Ascending aorta (tissue), 2 donors: ENCODE results near the gene SLC1A2. TPM values are rescaled to one million over a fixed set of nuclear protein-coding genes. Genes with fewer than 3 reads are reported as not detected.

Experiments used
- DNase-seq, 2 donors: peaks; one replicate each; pipeline ENCODE4 v3.0.0-alpha.2; 2019; ENCODE audit warnings: low spot score in 2 of 2
- H3K27ac ChIP-seq, 2 donors: fragments of 200-600 bp; sonication (generic); one replicate each; pipeline ENCODE4 v1.5.1; 2016 to 2017; ENCODE audit warnings: mild to moderate bottlenecking in 1 of 2
- H3K27me3 ChIP-seq: fragments of 200-600 bp; sonication (generic); one replicate; pipeline ENCODE4 v1.5.1; 2017
- H3K36me3 ChIP-seq, 2 donors: fragments of 200-600 bp; sonication (generic); one replicate each; pipeline ENCODE4 v1.5.1; 2016
- H3K4me1 ChIP-seq, 2 donors: fragments of 200-600 bp; sonication (generic); one replicate each; pipeline ENCODE4 v1.5.1; 2016 to 2017; ENCODE audit warnings: mild to moderate bottlenecking in 1 of 2
- H3K4me3 ChIP-seq, 2 donors: fragments of 200-600 bp; sonication (generic); one replicate each; pipeline ENCODE4 v1.5.1; 2016 to 2017; ENCODE audit warnings: mild to moderate bottlenecking in 1 of 2
- H3K9me3 ChIP-seq, 2 donors: fragments of 200-600 bp; sonication (generic); one replicate each; pipeline ENCODE4 v1.5.1; 2016
- CTCF ChIP-seq, 3 experiments: fragments of 200-600 bp in 2 of 3; fragments of 450-650 bp in 1 of 3; sonication (generic) in 2 of 3; IDR thresholded peaks; one replicate each; pipeline ENCODE4 v1.5.1; 2016 to 2019; ENCODE audit warnings: antibody characterized with exemption in 3 of 3, mild to moderate bottlenecking in 1 of 3, moderate library complexity in 1 of 3
- intact Hi-C: fragments of 100-400 bp; cut with DNase I; formaldehyde crosslinking; loops from one replicate; pipeline ENCODE4 v1.15.1; 2023
- total RNA-seq: library from RNA; depleted of rRNA; stranded (reverse); fragments of >200 nt; gene quantifications from one replicate; pipeline ENCODE4 v1.1.0, GENCODE V29; 2016

SLC1A2 gene
- total RNA-seq, 1 donor from 2014 or later: 0.32 TPM

GRCh38 chr11:35427071-35427470 is 7.7 kb upstream of the SLC1A2 start:
- no peak for DNase-seq
- Histone ChIP-seq H3K27me3 (no peaks in the 10 kb centered on the region), H3K4me3 (peak overlapping the region in 1 of 2 donors; percentile 5), H3K4me1 (peaks cover 0 to 16% of the 10 kb centered on the region in 2 donors), H3K27ac (no peak overlapping the region), H3K9me3 (no peaks in the 10 kb centered on the region), H3K36me3 (no peaks in the 10 kb centered on the region)
- TF ChIP-seq CTCF (IDR thresholded peaks at IDR 0.05): no peak
- intact Hi-C loops: no loop called here

DNA sequence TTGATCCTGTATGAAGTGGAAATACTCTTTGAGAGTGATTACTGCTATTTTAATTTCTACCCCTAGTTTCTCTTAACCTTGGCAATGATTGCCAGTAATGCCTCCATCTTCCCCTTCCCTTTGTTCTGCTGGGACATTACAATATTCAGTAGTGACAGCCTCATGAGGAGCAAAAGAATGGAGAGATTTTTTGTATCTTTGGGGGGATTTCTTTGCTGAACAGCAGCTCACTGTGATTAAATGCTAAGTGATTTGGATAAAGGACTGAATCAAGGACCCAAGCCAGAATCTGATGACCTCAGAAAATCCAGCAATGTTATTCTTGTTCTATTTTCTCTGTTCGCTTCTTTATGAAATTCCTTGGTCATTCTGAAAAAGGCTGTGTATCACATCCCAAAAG is 7.0 kb upstream of the SLC1A2 start:
- no peak for TF ChIP-seq CTCF (IDR thresholded peaks at IDR 0.05)
- DNase-seq: no peak
- no peaks in the 10 kb centered on the region for H3K36me3 ChIP-seq
- intact Hi-C loops: no loop called here
- no peaks in the 10 kb centered on the region for H3K9me3 ChIP-seq
- no peak overlapping the region for H3K27ac ChIP-seq
- no peak overlapping the region for H3K4me3 ChIP-seq
- peaks cover 0 to 16% of the 10 kb centered on the region in 2 donors for H3K4me1 ChIP-seq
- no peaks in the 10 kb centered on the region for H3K27me3 ChIP-seq

- peaks cover 0 to 16% of the 10 kb centered on the region in 2 donors for H3K4me1 ChIP-seq
- intact Hi-C loops: no loop called here
- H3K9me3 ChIP-seq: no peaks in the 10 kb centered on the region
- H3K36me3 ChIP-seq: no peaks in the 10 kb centered on the region
- H3K4me3 ChIP-seq: no peak overlapping the region
- H3K27me3 ChIP-seq: no peaks in the 10 kb centered on the region
- no peak overlapping the region for H3K27ac ChIP-seq
- TF ChIP-seq CTCF (IDR thresholded peaks at IDR 0.05): no peak
- no peak for DNase-seq
These were observed 6.3 kb upstream of the SLC1A2 start for GRCh38 chr11:35425603-35426212.

DNA sequence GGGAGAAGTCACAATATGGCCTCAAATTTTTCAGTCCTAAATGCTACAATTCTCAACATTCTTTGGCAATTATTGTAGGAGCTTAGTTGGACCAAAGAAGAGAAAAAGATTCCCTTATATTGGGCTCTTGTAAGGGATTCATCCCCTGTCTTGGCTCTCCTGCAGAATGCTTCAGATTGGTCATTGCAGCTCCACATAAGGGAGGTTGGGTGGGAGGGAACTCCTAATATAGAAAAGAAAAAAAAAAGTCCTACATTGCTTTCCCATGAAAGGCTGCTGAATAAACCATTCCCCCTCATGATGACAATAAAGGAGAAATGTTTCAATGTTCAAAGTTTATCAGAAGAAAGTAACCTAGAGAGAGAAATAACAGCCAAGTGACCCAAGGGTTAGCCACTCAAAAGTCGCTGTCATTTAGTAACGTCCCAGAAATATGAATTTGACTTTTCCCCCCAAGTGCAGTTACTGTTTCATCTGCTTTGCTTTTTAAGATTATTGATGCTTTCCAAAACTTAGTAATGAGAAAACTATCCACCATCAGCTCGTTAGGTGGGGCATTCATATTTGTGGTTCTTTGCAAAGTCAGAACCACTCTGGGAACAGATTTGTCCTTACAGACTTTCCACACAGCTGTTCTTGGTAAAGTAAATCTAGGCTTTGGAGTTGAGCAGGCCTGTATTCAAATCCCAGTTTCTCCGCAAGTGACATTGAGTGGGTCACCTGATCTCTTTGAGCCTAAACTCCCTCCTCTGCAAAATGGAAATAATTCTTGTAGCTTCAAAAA is 5.0 kb upstream of the SLC1A2 start:
- Histone ChIP-seq H3K27me3 (no peaks in the 10 kb centered on the region), H3K4me1 (peaks cover 0 to 26% of the 10 kb centered on the region in 2 donors), H3K9me3 (no peaks in the 10 kb centered on the region), H3K4me3 (no peak overlapping the region), H3K27ac (no peak overlapping the region), H3K36me3 (no peaks in the 10 kb centered on the region)
- intact Hi-C loops: no loop called here
- no peak for TF ChIP-seq CTCF (IDR thresholded peaks at IDR 0.05)
- no peak for DNase-seq

DNA sequence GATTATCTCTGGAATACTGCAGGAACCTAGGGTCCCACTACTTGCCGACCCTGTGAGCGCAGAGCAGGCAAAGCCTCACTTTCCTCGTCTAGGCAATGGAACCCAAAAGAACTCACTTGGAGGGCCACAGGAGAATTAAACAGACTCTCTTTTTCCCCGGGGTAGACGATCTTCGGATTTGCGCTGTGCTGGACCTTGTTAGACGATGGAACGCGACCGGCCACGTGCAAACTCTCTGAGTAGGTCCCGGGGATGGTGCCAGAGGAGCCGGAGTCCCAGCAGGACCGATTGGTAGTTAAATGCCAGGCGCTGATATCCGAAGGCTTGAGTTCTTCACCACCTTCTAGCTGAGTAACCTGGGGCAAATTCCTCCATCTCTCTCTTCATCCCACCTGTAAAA is 1.0 kb upstream of the SLC1A2 start:
- intact Hi-C loops: no loop called here
- H3K9me3 ChIP-seq: no peaks in the 10 kb centered on the region
- no peak overlapping the region for H3K27ac ChIP-seq
- H3K4me3 ChIP-seq: peak overlapping the region; percentile 44 to 66
- DNase-seq: no peak
- H3K4me1 ChIP-seq: peaks cover 3 to 22% of the 10 kb centered on the region in 2 donors
- H3K36me3 ChIP-seq: no peaks in the 10 kb centered on the region
- H3K27me3 ChIP-seq: peaks cover 10% of the 10 kb centered on the region
- no peak for TF ChIP-seq CTCF (IDR thresholded peaks at IDR 0.05)
